ENCODE results near the gene SOS1.

Gene SOS1

GRCh38 chr2:39024833-39025232 lies 96.0 kb downstream of the SOS1 start:
- DNase-seq (ENCODE audit: low read depth): no peak

GRCh38 chr2:39023649-39024048 lies 97.2 kb downstream of the SOS1 start:
- no peak for DNase-seq (ENCODE audit: low read depth)

- DNase-seq (ENCODE audit: low read depth): no peak
Observed at GRCh38 chr2:39022642-39023235, 98.1 kb downstream of the SOS1 start.

GRCh38 chr2:39020383-39020782 lies 100.5 kb downstream of the SOS1 start:
- no peak for DNase-seq (ENCODE audit: low read depth)

GRCh38 chr2:39018638-39019037 lies 102.2 kb downstream of the SOS1 start:
- DNase-seq (ENCODE audit: low read depth): no peak

GRCh38 chr2:39017334-39017733 lies 103.5 kb downstream of the SOS1 start:
- no peak for DNase-seq (ENCODE audit: low read depth)

GRCh38 chr2:39015424-39015823 lies 105.4 kb downstream of the SOS1 start:
- no peak for DNase-seq (ENCODE audit: low read depth)

- DNase-seq (ENCODE audit: low read depth): no peak
Observed at GRCh38 chr2:39013871-39014270, 107.0 kb downstream of the SOS1 start.

- no peak for DNase-seq (ENCODE audit: low read depth)
Observed at GRCh38 chr2:39008665-39009064, 112.2 kb downstream of the SOS1 start.

GRCh38 chr2:39007875-39008504 lies 112.9 kb downstream of the SOS1 start:
- no peak for DNase-seq (ENCODE audit: low read depth)

- no peak for DNase-seq (ENCODE audit: low read depth)
Observed at GRCh38 chr2:39000552-39000951, 120.3 kb downstream of the SOS1 start.

- no peak for DNase-seq (ENCODE audit: low read depth)
Observed at GRCh38 chr2:38997781-38998180, 123.1 kb downstream of the SOS1 start.

- DNase-seq (ENCODE audit: low read depth): no peak
Observed at GRCh38 chr2:38991899-38992298, 129.0 kb downstream of the SOS1 start.

- DNase-seq (ENCODE audit: low read depth): no peak
Observed at GRCh38 chr2:38988716-38989115, 132.1 kb downstream of the SOS1 start.

- no peak for DNase-seq (ENCODE audit: low read depth)
Observed at GRCh38 chr2:38982498-38982897, 138.4 kb downstream of the SOS1 start.

GRCh38 chr2:38981670-38982357 lies 139.0 kb downstream of the SOS1 start:
- no peak for DNase-seq (ENCODE audit: low read depth)

- DNase-seq (ENCODE audit: low read depth): no peak
Observed at GRCh38 chr2:38981003-38981669, 139.7 kb downstream of the SOS1 start.

- no peak for DNase-seq (ENCODE audit: low read depth)
Observed at GRCh38 chr2:38978908-38979307, 141.9 kb downstream of the SOS1 start.

GRCh38 chr2:38978296-38978903 lies 142.5 kb downstream of the SOS1 start:
- DNase-seq (ENCODE audit: low read depth): no peak

- no peak for DNase-seq (ENCODE audit: low read depth)
Observed at GRCh38 chr2:38977047-38977446, 143.8 kb downstream of the SOS1 start.

- no peak for DNase-seq (ENCODE audit: low read depth)
Observed at GRCh38 chr2:38975042-38975441, 145.8 kb downstream of the SOS1 start.

GRCh38 chr2:38973266-38973665 lies 147.6 kb downstream of the SOS1 start:
- DNase-seq (ENCODE audit: low read depth): no peak

- no peak for DNase-seq (ENCODE audit: low read depth)
Observed at GRCh38 chr2:38971377-38971776, 149.5 kb downstream of the SOS1 start.
